Measurements from ENCODE around the gene ZMYM2.
"Not testable (repeated sequence)": the region's sequence is repeated elsewhere in the genome, so short reads cannot be mapped to it uniquely, and the experiment has no call there.

The ZMYM2 gene

DNA sequence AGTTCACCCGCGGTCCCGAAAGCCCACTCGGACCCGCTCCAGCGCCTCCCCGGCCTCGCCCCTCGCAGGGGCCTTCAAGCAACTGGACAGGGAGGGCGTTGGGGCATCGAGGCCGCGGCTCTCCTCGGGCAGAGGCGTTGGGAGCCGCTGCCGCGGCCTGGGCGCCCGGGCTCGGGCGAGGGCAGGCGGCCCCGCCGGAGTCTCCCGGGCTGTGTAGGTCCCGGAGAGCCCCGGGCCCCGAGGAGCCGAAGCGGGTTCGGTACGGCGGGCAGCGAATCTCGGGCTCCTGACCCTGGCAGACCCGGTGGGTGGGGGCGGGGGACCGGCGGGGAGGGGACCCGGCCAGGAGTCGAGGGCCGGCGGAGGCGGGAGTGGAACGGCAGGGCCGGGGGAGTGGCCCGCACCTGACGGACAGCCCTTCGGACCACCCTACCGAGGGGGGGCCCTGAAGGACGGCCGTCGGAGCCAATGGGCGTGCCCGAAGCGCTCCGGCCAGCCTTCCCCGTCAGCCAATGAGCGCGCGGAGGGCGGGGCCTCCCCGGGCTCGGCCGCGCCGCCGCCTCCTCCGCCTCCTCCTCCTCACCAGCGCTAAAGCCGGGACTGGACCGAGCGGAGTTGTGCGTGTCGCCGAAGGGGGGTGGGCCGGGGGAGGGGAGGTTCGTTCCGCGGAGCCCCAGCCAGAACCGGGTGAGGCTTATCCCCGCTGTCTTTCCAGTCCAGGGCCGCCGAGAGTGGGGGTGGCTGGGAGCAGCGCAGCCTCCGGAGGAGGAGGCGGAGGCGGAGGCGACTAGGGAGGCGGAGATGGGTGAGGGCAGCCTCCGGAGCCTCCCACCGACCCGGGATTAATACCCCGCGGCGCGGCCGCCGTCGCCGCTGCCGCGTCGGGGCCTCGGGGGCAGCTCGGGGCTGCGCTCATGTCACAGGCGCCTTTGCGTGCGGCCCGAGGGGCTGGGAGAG, at the start of gene ZMYM2:
TSS of gene ZMYM2 (plus strand) at position 573 of the 957 bp plus-strand sequence. CDS start 34,346 bp downstream, outside the sequence.
- peak; percentile 96 for DNase-seq

DNA sequence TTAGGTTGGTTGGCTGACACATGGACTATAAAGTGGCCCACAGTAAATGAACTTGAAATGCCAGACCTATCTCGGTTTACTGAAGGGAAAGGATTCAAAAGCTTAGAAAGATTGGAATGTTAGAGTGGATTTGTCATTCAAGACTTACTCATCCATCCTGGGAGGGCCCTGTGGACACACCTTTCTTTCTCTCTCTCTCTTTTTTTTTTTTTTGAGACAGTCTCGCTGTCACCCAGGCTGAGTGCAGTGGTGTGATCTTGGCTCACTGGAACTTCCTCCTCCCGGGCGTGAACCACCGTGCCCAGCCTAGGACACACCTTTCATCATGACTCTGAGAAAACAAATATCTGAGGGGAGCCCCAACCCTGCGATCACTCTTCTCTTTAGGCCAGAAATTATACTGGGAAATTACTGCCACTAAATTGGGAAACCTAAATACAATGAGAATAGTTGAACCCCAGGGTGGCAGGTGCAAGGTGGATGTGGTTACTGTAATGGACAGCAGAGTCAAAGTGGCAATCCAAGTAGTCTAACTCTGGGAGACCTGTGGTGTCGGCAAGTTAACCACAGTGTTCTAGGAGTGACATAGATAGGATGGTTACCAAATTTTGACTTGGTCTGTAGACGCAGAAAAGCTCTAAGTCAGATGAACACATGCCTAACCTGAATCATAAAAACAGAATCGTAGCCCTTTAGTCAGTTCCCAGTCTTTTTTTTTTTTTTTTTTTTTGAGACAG, 48.0 kb upstream of the ZMYM2 start:
- peak; percentile 53 for DNase-seq

DNA sequence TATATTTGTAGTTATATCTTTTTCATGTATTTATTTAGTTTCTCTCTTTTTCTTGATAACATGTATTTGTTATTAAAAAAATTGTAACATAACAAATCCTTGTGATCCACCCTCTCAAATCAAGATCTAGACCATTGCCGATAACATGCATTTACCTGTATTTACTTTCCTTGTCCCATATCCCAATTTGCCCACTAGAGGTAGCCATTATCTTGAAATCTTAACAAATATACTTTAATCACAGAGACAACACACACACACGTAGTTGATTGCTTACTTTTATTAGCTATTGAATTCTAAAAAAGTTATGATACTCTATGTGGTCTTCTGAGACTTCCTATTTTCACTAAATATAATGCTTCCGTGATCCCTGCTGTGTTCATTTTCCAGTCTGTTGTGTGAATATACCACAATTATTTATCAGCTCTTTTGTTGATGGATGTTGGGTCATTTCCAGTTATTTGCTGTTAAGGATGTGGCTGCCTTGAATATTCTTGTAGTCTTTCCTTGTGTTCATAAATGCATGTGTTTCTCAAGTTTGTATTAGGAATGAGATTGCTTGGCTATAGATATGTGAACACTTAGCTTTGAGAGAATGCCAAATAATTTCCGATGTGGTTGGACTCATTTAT, 31.3 kb upstream of the ZMYM2 start:
- DNase-seq: peak; percentile 18

DNA sequence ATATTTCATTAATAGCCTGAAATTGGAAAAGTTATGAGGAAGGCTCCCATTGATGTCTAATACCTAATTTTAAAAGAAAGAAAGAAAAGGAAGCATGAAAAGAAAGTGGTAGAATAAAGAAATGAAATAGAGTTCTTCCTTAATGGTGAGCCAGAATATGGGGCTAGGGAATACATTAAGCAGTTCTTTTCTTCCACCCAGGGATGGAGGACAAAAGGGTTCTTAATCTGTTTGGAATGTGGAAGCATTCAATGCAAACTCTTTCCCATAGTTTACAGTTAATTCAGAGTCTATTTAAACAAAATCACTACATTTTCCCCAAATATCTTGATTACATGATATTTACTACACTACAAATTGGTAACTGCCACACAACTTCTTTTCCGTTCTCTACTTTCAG, 18.4 kb upstream of the ZMYM2 start:
- DNase-seq: no peak

DNA sequence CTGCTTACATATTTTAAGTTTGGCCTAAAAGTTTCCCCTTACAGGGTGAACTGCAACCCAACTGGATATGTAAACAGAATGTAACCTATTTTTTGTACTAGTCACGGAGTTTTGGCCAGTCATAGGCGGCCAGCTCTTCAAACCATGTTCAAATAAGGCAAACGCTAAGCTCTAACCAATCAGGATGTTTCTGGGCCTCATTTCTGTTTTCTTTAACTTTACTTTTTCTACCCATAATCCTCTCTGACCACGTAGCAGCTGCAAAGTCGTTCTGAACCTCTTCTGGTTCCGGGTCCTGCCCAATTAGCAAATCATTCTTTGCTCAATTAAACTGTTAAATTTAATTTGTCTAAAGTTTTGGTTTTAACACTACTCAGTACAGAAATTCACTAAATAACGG, 8.2 kb upstream of the ZMYM2 start:
- DNase-seq: no peak

DNA sequence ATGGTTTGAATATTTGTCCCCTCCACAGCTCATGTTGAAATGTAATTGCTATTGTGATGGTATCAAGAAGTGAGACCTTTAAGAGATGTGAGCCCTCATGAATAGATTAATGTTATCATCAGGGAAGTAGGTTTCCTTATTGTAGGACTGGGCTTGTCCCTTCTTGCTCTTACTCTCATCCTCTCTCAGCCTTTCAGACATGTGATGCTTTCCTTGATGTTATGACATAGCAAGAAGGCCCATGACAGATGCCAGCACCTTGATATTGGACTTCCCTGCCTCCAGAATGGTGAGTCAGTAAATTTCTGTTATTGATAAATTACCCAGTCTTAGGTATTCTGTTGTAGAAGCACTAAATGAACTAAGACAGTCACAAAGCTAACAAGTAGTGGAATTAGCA, 5.7 kb upstream of the ZMYM2 start:
- DNase-seq: no peak

DNA sequence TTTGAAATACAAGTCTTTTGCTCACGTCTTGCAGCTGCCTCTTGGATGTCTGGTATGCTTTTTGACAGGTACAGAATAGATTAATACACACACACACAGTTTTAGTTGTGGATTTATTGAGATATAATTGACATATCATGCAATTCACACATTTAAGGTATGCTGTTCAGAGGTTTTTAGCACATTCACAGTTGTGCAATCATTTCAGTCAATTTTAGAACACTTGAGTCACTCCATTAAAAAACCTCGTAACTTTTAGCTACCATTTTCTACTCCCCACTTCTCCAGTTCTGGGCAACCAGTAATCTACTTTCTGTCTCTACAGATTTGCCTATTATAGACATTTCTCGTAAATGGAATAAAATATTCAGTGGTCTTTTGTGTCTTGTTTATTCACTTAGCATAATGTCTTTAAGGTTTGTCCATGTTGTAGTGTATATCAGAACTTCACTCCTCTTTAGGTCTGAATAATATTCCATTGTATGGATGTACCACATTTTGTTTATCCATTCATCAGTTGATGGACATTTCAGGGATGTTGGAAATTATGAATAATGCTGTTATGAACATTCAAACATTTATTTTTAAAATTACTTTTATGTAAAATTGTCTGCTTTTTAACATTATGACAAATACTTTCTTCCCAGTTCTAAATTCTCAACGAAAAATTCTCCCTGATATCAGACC, 2.5 kb upstream of the ZMYM2 start:
- no peak for DNase-seq

DNA sequence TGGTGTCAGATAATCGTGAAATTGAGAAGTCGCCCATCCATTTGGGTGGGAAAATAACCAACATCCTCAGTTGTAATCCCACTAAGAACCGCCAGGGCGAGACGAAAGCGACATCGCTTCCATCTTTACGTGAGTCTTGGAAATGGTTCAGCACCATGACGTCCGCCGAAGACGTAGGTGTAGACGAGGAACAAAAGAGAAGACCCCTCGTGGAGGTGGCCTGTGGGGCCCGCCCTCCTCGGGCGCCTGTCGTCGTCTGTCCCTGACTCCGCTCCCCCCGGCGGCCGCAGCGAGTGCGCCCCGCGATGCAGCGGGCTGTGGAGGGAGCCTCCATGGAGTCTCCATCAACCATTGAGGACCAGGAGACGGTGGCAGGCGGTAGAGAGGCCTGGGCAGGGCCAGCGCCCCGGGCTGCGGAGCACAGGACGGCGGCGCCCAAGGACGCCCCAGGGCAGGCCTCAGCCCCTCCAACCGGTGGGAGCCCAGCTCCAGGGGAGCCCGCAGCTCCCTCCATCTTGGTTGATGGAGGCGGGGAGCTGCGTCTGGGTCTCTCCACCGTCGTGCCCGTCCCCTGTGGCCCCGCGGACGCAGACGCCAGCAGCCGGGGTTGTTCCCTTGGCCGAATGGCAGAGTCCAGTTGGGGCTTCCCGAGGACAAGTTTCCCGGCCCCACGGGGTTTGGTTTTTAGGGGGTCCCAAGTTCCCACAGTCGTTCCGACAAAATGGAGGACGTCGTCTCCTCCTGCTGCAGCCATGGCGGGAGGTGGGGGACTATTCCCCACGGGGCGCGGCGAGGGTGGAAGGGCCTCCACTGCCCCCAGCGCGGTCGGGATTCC, 990 bp upstream of the ZMYM2 start:
- DNase-seq: peak; percentile 69

DNA sequence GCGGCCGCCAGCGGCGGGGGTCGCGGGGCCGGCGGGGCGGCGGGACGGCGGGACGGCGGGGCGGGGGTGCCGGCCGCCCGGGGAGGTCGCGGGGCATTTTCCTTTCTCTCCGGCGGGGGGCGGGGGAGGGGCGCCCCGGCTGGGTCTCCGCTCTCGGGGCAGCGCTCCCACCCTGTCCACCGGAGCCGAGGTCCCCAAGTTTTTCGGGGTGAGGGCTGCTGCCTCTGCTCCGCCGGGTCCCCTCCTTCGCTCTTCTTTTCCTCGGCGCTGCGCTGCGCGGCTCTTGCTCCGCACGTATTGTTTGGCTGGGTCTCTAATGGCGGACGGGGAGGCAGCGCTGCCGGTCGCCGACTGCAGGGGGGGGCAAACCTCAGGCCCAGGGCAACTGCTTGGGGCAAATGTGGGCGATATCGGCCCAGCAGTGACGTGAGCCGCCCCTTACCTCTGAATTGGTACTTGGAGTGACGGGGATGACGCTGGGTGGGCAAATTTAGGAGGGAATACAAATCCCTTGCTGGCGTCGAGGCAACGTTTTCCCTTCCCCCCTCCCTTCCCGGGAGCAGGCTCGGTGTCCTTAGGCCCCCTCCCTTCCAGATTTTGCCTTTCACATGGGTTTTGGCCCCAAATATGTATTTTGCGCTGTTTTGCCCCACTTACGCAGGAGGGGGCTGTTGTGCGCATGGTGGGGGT, 759 bp downstream of the ZMYM2 start:
- DNase-seq: peak; percentile 52

DNA sequence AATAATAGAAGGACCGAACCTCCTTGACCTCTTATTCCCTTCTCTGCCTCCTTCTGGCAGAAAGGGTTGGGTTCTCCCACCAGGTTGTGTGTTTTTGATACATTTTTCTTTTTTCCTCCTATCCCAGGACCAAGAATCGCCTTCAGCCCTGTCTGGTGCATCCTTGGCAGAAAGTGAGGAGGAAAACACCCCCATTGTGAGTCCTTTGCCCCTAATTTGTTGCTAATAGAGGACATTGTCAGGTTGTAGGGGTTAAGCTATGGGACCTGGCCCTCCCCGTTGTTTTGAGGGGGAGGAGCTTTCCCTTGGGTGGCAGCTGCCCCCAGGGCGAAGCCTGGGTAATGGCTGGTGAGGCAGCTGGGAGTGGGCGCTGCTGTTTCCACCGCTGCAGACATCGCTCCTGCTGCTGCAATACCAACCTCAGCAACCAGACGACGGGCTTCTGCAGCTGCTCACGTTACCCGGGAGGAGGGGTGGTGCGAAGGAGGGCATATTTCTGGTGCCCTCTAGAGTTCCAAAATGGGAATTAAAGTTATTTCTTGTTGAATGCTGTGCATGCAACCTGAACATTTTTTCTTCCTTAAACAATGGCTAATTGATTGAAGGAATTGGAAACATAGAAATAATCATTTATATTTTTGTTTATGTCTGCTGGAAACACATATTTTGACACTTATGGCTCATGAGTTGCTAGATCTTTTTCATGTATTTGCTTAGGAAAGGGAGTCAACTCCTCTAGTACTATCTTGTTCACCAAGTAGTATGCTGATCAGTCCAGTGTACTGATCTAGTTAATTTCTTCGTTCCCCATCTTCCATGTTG, 1.5 kb downstream of the ZMYM2 start:
- DNase-seq: peak; percentile 91

DNA sequence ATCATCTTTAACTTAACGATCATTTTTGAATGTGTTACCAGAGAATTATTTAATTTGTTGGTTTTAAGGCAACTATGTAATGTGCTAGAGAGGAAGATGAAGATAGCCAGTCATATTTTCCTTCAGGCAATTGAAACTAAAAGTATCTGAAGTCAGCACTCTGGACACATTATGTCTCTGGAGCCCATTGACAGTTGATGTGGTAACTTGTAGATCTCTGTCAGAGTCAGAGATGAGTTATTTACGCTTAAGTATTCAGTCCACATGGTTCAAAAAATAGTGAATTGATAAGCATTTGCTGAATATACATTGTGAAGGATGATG, 2.1 kb downstream of the ZMYM2 start:
- peak; percentile 3 for DNase-seq

DNA sequence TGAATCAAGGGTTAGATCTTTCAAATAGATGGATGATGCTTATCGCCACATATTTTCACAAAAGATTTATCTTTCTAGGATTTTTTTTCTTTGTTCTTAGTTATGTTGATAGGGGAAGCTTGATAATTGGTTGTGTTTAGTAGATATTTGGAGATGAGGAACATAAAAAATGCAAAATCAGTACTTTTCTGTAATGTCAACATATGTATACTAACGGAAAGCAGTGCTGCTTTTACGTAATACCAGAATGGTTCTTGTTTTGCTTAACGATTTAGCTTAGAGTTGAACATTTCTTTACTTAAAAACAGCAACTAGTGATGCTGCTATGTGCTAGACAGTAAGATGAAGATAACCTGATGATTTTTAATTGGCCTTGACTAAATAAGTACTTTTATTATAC, 3.0 kb downstream of the ZMYM2 start:
- no peak for DNase-seq

DNA sequence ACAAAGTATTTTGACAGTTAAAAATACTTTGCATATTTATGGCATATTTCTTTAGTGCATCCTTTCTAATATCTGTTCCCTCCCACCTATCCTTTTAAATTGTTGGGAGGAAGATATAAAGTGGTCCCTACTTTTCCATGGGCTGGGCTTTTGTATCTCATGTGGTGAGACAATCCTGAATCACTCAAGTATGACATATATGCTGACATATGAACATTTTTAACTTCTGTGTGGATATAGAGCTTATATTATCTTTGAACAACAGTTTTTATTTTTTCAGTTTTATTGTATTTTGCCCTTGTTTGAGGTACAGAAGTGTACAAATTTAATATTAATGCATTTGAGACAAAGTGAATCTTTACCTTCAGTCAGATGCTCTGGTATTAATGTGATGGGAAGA, 3.4 kb downstream of the ZMYM2 start:
- no peak for DNase-seq

DNA sequence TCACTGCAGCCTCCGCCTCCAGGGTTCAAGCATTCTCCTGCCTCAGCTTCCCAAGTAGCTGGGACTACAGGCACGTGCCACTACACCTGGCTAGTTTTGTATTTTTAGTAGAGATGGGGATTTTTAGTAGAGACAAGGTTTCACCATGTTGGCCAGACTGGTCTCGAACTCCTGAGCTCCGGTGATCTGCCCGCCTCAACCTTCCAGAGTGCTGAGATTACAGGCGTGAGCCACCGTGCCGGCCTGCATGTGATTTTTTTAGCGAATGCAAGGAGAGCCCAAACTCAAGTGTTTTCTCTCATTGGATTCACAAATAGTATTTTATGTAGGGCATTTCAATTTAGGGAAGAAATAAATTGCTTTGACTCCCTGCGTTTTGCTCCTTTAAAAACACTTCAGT, 4.4 kb downstream of the ZMYM2 start:
- no peak for DNase-seq

DNA sequence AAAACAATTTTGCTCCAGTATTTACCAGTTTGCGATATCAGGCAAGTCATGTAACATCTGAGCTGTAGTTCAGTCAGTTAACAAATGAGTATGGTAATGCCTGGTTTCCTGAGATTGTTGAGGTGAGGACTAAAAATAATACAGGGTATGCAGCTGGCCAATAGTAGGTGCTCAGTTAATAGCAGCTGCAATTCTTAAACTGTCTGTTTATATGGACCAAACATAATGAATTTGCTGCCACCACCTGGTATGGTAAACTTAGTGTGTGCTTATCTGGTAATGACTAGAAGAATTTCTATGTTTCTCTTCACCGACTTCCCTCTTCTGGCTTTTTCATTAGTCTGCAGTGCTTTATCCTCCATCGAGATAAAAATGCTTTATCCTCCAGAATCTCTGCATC, 9.1 kb downstream of the ZMYM2 start:
- no peak for DNase-seq

DNA sequence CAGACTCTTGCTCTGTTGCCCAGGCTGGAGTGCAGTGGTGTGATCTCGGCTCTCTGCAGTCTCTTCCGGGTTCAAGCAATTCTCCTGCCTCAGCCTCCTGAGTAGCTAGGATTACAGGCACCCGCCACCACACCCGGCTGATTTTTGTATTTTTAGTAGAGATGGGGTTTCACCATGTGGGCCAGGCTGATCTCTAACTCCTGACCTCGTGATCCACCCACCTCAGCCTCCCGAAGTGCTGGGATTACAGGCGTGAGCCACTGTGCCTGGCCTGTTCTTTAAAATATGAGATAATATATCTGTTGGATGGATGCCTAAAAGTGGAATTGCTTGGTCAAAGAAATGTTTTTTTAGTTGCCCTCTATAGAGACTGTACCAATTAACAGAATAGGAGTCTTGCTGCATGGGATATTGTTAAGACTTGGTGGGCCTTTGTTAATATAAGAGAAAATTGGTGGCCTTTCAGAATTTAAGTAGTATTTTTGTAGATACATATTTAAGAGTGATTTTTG, 16.0 kb downstream of the ZMYM2 start:
- not testable (repeated sequence) for DNase-seq

DNA sequence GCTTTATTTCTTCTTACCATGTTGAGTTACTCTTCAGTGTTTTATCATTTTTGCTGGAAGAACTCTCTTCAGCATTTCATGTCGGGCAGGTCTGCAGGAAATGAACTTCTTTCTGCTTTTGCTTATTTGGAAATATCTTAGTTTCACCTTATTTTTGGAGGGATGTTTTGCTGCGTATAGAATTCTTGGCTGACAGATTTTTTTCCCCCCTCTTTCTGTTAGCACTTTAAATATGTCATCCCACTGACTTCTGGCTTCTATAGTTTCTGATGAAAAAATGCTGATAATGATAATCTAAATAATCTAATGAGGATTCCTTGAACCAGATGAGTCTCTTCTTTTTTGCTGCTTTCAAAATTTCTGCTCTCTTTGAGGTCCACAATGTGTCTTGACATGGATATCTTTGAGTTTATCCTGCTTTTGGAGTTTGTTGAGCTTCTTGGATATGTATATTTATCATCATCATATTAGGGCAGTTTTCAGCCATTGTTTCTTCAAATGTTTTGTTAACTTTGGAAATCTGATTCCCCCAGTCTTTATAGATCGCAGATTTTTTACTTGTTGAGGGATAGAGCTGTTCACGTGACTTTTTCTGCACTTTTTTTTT, 20.4 kb downstream of the ZMYM2 start:
- DNase-seq: no peak

DNA sequence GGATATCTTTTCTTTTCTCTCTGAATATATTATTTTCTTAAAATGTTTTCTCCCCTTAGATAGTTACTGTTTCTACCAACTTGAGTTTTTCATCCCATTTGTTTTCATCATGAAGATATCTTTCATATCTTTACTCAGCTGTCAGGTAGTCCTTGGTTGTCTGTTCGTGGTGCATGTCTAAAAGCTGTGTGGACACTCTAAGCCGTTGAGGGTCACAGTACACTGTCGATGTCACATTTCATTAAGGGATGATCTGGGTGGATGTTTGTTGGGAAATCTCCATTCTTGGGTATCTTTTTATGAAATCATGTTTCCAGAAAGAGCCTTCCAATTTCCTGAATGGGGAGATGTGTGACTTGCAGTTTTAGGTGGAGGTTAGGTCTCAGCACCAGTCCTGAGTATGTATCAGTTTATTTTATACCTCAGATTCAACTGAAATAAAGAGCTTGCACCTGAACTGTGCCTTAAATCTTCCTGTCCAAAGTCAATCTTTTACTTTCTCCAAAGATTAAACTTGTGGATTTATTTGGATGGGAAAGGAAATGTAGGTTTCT, 23.2 kb downstream of the ZMYM2 start:
- peak; percentile 6 for DNase-seq

DNA sequence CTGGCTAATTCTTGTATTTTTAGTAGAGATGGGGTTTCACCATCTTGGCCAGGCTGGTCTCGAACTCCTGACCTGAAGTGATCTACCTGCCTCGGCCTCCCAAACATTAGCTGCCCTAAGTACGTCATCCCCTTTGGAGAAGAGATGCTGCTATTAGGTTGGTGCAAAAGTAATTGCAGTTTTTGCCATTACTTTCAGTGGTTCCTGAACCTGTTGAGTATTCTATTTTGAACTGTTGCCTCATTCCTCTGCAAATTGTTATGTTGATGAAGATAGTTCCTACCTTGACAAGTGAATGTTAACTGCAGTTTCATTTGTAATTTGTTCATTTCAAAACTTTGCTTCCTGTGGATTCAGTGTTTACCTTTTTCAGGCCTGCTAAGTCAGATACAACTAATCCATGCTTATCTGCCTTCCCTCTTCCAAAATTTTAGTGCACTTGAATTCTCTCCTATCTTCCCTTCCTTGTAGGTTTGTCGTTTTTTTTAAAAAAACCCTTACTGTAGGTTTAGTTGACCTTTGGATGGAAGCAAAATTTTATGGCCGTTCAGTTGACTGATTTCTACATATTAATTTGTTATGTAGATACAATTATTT, 24.0 kb downstream of the ZMYM2 start:
- DNase-seq: no peak

Measured in EL (cell line).